DOHH2 (cell line): ENCODE results near the gene TMEM253.

Experiments used
- EZH2phosphoT487 ChIP-seq: fragments of 200-600 bp; sonication (generic); IDR thresholded peaks from 2 replicates; pipeline ENCODE4 v1.6.1; 2017; ENCODE audit warnings: borderline replicate concordance, mild to moderate bottlenecking, antibody characterized with exemption, low read length, moderate library complexity, mixed read lengths
- TF ChIP-seq, protein P1 (sequence below): fragments of 200-600 bp; sonication (generic); IDR thresholded peaks from one replicate; pipeline ENCODE4 v1.5.1; 2014; ENCODE audit warnings: antibody characterized with exemption, mild to moderate bottlenecking, low read depth, low read length; ENCODE audit not compliant: poor library complexity, severe bottlenecking

GRCh38 chr14:21099596-21099985 is 1.3 kb upstream of the TMEM253 start:
- TF ChIP-seq, protein P1, sequence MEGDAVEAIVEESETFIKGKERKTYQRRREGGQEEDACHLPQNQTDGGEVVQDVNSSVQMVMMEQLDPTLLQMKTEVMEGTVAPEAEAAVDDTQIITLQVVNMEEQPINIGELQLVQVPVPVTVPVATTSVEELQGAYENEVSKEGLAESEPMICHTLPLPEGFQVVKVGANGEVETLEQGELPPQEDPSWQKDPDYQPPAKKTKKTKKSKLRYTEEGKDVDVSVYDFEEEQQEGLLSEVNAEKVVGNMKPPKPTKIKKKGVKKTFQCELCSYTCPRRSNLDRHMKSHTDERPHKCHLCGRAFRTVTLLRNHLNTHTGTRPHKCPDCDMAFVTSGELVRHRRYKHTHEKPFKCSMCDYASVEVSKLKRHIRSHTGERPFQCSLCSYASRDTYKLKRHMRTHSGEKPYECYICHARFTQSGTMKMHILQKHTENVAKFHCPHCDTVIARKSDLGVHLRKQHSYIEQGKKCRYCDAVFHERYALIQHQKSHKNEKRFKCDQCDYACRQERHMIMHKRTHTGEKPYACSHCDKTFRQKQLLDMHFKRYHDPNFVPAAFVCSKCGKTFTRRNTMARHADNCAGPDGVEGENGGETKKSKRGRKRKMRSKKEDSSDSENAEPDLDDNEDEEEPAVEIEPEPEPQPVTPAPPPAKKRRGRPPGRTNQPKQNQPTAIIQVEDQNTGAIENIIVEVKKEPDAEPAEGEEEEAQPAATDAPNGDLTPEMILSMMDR = no peak
- no peak for TF ChIP-seq EZH2phosphoT487
